HPDE6-E6E7 (cell line): ENCODE data around the gene TREM2.

Source experiments
- DNase-seq: peaks from one replicate; pipeline ENCODE4 v3.0.0; 2011; ENCODE audit warnings: missing footprints; ENCODE audit errors: extremely low spot score

The TREM2 gene

DNA sequence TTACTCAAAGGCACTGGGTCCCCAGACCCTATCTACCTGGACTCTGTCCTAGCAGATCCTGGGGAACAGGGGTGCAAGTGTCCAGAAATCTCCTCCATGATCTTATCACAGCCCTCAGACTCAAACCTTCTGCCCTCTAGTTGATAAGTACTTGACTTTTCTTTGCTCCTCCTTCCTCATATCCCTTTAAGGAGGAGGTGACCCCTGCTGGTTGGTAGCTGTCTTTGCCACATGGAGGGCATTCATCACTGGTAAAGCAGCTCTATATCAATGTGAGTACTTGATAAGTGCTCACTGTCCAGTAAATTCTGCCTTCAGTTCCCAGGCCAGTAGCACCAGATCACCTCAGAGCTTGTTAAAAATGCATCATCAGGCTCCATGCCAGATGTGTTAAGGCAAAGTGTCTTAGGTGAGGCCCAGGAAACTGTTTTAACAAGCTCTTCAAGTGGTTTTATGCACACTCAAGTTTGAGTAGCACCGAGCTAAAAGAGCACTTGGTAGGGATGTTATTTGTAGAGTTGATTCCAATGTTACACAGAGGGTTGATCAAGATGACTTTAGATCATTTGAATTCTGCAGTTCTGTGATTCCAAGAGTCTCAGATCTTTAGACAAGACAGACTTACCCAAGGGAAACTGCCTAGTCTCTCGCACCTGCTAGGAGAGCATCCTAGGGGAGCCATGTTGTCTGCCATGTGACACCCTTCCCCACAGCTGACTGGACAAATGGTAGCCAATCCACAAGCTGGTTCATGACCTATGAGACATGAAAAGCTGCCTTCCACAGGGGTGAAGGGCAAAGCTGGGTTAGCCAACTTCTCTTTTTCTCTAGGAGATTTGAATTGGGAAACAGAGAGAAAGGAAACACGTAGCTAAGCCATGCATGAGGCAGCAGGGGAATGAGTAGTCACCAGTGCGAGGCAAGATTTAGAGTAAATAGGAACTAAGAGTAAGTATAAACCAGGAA lies 19.4 kb upstream of the TREM2 start:
- peak; percentile 61 for DNase-seq

DNA sequence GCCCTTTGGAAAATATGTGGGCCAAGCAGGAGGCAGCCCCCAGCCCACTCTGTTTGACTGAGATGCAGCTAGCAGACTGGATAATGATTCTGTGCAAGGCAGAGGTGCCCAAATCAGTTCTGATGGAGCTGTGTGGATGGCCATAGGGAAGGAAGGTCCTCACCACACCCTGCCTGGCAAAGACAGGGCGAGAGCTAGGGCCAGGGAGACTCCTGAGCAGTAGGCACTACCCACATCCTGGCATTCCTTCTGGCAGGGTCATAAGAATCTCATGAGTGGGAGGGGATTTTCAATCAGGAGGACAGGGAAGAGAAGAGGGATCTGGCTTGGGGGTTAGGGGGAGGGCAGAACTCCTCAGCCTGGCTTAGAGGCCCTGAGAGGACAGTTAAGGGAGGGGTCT lies 18.6 kb upstream of the TREM2 start:
- DNase-seq, result no peak

DNA sequence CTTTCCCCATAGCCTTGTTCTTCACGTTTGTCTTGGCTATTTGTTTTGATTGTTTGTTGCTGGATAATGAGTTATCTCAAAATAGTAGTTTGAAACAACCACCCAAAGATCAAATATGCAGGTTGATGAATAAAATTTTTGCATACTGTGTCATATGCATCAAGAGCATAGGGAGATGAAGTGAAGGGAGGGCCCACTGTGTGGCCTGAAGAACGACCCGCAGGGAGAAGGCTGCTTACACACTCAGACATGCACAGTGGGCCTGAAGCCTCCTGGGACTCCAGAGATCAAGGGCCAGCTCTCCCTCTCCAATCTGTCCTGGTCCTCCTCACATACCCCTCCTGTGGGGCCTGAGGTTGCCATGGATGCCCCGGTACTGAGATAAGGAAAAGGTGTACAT lies 16.2 kb upstream of the TREM2 start:
- DNase-seq, result no peak

DNA sequence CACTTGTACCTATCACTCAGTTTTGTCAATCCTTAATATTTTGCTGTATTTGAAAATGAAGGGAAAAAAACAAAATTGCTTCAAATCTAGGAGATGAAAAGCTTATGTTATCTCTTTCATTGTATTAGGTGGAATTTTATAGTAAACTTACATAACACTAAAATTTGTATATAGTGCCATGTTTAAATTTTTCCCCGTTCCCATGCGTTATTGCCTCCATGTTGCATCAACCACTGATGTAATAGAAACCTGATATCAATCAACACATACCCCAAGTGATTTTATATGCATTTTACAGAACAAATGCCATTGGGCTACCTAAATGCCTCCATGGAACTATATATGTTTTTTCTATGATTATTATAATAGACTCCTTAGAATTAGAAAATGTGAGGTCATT lies 14.8 kb upstream of the TREM2 start:
- DNase-seq, result no peak

DNA sequence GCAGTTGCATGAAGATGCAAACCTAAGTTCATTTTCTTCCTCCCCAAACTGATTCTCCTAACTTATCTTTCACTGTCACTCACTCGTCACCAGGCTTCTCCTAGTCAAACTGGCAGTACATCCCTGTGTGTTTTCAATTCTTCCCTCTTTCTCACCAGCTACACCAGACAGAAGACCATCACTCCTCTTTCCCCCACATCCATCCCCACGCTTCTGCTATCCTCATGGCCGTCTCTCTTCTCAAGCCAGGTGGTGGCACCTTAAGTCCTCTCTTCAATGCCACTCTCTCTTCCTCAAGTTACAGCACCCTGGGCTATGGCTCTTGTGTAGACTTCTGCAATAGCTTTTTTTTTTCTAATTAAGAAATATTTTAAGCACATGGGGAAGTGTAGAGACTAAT lies 14.4 kb upstream of the TREM2 start:
- DNase-seq, result no peak

DNA sequence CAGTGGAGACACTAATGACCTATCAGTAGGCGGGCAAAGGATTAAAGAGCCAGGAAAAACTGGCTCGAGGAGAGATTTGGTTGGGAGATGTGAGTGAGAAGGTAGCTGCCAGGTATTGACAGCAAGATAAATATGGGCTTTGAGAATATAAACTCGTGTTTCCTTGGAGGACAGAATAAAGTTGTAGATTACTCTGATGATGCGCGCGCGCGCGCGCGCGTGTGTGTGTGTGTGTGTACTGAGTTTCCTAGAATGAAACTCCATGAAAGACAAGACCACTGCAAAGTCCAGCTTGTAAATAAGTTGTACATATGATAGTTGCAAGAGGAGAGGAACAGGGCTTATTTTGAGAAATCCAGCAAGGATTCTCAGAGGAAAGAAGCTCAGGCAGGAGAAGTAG lies 13.3 kb upstream of the TREM2 start:
- DNase-seq, result no peak

DNA sequence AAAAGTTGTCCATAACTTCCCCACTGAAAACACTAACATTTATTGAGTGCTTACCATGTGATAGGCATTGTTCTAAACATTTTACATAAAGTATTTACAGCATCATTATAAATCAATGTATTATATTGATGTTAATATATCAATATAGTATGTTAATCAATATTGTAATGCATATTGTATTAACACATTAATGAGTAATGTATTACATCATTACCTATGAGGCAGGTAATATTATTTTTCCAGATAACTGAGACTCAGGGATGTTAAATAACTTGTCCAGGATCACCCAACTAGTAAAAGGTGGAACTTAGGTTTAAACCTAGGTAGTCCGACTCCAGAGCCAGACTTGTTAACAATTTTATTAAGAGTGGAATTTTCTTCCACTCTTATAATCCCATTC lies 12.2 kb upstream of the TREM2 start:
- no peak for DNase-seq

DNA sequence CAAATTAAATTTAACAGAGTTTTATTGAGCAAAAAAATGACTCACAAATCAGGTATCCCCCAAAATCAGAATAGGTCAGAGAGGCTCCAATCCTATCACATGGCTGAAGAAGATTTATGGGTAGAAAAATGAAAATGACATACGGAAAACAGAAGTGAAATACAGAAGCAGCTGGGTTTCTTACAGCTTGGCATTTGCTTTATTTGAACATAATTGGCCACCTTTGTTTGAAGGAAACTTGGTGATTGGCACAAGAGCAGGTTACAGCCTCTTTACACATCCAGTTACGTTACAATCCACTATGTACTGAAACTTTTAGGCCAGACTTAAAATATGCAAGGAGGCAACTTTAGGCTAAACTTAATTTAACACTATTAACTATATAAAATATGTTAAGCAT lies 11.7 kb upstream of the TREM2 start:
- no peak for DNase-seq

DNA sequence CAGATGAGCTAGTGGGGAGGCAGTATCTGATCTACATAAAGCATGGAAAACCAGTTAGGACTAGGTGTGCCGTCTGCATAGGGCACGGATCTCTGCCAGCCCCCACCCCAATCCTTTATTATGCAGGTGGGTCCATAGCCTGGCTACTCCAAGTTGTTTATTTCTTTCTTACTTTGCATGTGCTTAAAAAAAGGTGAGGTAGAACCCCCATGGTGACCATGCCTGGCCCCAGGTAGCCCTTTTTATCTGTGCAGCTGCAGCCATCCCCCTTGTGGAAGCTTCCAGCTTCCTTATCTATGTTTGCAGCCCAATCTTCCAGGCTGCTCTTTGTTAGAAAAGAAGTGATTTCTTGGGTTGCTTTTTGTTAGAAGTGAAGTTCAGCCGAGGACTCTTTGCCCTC lies 9.0 kb upstream of the TREM2 start:
- no peak for DNase-seq

DNA sequence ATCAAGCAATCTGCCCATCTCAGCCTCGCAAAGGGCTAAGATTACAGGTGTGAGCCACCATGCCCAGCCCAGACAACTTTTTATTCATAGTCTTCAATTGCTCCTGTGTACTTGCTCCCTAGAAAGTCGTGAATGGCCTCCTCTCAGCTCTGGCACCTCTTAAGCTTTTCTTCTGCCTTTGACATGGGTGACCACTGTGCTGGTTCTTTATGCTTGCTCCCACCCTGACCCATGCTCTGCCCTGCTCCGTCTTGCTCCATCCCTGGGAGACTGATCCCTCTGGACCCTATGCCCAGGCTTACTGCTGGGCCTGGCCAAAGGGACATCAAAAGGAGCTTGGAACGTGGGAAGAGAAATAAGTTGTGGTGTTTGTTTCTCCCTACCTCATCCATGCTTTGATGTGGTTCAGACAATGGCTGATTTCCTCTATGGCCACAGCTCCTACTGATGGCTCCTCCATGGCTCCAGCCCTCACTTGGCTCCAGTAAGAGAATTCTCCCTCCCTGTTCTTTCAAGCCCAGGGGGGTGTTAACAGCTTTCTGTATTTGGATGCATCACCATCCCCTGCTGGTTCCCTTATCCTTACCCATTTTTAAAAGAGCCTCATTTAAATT lies 7.7 kb upstream of the TREM2 start:
- no peak for DNase-seq

DNA sequence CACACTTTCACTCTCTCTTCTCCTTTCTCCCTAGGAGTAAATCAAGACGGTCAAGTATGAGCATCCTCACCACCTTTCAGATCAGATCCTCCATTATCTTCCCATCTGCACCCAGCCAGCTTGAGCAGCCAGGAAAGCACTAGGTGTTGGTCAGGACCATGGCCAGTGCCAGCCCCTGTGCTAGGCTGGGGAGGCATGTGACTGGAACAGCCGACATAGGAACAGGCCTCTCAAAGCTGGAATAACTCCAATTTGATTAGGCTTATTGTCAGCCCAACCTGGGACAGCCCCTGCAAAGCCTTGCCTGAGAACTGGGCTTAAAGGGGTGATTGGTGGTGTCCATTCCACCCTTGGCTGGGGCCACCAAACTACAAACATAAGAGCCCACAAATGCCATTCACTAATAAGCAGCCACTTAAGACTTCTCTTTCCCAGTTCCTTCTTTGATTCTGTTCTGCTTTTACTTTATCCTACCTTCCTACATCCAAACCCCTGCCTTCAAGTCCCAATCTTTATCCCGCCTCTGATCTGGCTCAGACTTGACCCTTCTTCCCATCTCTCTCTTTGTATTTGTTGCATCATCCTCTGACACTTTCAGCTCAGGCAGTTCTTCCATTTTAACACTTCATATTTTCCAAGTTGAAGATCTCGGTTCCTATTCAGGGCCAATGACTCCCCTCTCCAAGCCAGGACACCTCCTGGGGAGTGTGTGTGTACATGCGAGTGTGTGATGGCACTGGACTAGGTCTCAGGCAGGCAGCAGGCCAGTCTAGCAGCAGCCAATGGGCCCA lies 4.5 kb upstream of the TREM2 start:
- no peak for DNase-seq

DNA sequence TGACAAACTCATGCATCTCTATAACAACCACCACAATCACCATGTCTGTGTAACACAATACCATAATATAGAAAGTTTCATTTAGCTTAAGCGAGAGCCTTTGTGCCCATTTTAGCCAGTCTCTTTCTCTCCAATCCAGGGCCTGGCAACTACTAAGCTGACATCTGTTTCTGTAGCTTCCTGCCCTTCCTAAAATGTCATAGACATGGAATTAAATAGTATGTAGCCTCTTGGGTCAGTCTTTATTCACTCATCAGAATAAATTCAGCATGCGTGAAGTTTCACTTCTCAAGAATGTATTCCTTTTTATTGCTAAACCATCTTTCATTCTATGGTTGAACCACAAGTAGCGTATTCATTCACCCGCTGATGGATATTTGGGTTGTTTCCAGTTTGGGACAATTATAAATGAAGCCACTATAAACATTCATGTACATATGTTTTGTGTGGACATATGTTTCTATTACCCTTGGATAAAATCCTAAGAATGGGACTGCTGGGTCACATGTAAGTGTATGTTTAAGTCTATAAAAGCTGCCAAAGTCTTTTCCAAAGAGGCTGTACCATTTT lies 1.7 kb upstream of the TREM2 start:
- DNase-seq, result no peak

DNA sequence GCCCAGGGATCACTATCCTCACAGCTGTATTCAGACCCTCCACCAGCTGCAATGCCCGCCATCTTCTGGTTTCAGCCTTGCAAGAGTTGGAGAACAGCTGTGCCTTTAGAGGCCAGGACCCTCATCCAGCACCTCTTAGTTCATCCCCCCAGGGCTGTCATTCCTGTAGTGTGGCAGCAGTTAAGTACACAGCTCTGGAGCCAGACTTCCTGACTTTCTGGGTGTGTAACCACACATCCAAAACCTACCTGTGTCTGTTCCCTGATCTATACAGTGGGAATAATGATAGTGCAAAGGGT lies 452 bp upstream of the TREM2 start:
- no peak for DNase-seq

DNA sequence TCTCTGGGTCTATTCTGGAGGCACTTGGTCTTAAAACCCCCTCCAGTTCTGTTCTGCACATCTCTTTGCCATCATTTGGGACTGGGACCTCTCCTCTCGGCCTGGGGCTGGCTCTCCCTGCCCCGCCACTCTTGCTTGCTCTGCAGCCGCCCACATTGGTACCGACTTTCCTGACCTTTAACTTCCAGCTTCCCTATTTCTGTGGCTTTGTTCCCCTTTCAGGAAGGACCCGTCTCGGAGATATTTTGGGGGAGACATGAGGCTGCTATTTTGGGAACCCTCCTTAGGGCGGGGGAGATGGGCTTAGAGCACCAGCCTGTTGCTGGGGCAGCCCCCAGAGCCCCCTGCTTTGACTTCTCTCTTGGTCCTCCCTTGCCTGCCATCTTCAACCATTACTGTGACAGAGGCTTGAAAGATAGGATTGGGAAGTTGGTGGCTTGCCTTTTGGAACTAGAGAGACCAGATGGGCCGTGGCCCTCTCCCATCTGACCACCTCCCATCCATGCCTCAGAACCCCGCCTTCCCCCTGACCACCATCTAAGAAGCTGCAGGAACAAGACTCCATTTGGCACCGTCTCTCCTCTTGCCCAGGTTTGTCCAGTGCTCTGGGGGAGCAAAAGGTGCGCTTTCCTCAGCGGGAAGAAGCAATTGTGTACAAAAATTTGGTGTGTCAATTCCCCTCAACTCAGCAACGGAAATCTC lies 914 bp downstream of the TREM2 start:
- no peak for DNase-seq

DNA sequence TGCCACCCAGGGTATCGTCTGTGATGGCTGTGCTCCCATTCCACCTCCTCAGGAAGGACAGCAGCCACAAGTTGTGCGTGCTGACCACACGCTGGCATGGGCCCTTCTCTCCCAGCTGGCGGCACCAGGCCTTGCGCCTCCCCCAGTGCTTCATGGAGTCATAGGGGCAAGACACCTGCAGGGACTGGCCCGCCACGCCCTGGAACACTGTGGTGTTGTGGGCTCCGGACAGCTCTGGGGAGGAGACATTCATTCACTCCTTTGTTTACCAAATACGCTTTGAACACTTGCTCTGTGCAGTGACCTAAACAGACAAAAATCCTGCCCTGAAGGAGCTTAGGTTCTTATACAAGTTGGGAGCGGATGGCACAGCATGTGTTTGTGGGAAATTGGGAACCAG lies 1.5 kb downstream of the TREM2 start:
- no peak for DNase-seq

DNA sequence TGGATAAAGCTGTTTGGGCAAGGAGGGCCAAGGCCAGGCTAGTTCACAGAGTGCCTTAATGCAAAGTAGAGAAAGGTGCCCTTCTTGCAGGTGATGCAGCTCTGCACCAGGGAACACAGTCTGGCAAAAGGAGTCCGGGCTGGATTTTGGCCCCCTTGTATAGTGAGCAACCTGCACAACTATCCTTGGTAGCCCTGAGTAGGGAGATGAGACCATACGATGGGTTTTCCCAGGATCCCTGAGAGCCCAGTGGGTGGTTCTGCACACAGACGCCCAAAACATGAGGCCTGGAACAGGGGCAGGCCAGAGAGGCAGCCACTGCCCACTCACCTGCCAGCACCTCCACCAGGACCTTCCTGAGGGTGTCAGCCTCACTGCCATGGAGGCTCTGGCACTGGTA lies 2.0 kb downstream of the TREM2 start:
- no peak for DNase-seq

DNA sequence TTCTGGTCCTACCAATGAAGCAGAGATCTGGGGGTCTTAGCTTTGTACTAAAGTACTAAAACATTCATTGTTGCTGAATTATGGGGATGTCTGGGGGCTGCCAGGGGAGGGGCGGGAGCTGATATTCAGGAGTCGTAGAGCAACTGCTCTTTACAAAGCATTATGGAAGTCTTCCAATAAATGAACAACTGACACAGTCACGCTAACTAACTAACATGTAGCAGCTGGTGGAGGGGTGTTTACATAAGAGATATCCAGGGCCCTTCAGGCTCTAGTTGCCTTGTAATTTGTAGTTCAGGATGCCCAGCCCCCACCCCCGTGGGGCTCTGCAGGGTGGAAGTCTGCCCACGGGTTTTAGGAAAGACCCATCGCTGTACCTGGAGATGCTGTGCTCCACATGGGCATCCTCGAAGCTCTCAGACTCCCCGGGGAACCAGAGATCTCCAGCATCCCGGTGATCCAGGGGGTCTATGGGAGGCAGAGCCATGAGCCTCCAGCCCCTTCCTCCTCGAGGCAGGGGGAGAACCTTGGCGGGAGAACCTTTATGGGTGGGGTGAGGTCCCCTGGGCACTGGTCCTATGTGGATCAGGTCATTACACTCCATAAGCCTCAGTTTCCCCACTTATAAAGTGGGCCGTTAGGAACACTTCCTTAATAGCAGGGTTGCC lies 3.4 kb downstream of the TREM2 start:
- DNase-seq, result no peak

DNA sequence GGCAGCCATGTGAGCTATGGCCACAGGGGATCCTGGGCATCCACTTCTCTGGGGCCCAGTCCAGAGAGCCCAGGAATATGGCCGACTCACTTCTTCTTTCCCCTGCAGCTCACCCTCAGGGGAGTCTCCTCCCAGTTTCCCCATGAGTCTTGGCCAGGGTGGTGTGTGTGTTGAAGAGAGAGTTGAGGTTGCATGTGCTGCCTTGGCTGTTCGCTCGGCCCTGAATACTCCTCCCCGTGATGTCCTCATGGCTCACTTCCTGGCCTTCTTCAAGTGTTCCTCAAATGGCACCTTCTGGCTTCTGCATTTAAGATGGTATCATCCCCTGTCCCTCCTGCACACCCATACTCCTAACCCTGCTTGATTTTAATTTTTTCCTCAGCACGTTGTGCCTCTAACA lies 5.6 kb downstream of the TREM2 start:
- no peak for DNase-seq

DNA sequence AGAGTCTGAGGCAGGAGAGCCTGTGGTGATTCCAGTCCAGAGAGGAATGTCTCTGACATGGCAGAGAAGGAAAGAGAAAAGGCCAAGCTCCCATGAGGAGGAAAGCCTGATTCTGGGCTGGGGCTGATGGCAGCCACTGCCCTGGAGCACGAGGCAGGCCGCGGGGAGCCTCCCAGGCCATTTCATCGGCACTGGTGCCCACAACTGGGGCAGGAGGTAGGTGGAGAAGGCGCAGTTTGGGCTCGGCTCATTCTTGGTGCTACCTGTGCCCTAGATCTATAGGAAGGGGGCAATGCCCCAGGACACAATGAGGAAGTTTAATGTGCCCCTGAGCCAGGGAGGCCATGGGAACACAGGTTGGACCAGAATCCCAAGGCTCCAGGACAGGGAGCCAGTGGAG lies 6.1 kb downstream of the TREM2 start:
- DNase-seq, result no peak

DNA sequence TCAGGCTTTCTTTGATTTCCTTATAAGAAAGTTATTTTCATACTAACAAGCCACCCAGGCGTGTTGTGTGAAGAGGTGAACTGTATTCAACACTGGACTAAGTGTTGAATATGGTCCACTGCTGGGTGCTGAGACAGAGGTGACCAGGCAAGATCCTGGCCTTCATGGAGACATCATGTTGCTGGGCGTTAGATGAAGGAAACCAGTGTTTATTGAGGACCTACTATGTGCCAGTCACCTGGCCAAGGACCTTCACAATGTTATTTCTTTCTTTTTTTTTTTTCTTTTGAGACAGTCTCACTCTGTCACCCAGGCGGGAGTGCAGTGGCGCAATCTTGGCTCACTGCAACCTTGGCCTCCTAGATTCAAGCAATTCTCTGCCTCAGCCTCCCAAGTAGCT lies 6.9 kb downstream of the TREM2 start:
- no peak for DNase-seq

DNA sequence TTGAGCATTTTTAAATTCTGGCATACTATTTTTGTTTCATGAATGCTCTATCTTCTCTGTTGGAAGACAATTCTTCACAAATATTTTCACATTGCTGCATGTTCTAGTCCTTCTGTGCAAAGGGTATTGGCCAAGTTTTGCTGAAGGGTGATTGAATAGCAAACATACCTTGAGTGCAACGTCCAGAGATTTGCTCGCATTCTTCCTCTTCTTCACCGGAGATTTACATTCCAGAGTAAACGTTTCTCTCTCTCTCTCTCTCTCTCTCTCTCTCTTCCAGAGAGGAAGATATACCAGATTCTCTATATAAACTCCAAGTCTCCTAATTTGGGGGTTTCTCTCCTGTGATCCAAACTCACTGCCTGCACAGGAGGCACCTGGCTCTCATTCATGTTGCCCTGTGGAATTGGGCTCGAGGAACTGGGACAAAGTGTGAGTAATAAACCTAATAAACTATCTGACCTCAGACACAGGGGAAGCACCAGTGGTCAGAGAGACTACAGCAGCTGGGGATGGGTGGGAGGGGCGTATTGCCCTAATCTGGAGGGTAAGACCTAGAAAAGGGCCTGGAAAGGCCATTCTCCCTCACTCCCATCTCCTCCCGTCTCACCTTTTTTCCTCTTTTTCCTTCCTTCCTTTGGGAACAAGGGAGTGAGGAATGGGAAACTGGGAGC lies 7.6 kb downstream of the TREM2 start:
- no peak for DNase-seq
